Coronary artery (tissue), 2 donors: ENCODE results near the gene ARPP19.

Experiments used
- DNase-seq: peaks from one replicate; pipeline ENCODE4 v3.0.0-alpha.2; 2017; ENCODE audit warnings: low spot score
- H3K27ac ChIP-seq, 2 donors: fragments of 200-600 bp; sonication (generic); one replicate each; pipeline ENCODE4 v1.5.1; 2016 to 2019
- H3K4me3 ChIP-seq: fragments of 200-600 bp; sonication (generic); 2 replicates; pipeline ENCODE4 v1.5.1; 2016; ENCODE audit warnings: mild to moderate bottlenecking, moderate library complexity
- TF ChIP-seq, protein P1 (sequence below): fragments of 200-600 bp; sonication (generic); IDR thresholded peaks from one replicate; pipeline ENCODE4 v1.5.1; 2019; ENCODE audit warnings: antibody characterized with exemption

The ARPP19 gene, protein sequence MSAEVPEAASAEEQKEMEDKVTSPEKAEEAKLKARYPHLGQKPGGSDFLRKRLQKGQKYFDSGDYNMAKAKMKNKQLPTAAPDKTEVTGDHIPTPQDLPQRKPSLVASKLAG

DNA sequence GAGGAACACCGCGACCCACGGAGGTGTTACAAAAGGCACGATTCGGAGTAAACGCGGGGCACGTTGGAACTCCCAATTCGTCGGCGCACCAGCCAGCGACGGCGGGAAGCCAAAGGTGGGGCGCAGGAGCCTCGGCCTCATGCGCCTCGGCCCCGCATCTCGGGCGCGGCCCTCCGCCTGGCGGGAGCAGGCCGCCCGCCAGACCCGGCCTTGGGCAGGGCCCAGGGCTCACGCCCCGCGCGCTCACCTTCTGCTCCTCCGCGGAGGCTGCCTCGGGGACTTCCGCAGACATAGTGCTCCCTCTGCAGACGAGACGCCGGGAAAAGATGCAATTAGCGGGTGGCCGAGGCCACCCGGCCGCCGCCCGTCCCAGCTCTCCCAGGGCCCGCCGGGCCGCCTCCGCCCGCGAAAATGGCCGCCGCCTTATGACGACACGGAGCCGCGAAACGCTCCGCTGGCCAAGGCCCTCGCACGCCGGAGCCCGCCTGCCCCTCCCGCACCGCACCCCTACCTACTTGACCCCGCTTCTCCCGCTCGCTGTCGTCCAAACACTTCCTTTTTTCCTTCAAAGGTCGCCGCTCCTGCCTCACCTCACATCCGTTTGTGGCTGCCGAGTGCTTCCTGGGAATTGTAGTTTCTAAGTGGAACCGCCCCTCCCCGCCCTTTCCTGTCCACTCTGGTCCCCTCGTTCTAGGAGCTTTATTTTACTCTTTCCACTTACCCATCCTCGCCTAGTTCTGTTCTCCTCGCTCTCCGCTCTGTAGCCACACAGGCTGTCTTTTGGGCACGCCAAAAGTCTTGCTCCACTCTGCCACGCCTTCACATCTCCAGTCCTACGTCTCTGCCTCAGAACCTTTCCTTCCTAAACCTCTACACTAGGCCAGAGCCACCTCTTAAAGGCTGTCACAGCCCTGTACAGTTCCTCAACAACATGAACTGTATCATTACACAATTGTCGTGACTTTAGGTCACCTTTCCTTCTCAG is at the start of gene ARPP19:
Gene ARPP19, minus strand, starts transcription at position 430 of the 985 bp plus-strand sequence. Its CDS starts 138 bp downstream, at position 292.
- TF ChIP-seq, protein P1, sequence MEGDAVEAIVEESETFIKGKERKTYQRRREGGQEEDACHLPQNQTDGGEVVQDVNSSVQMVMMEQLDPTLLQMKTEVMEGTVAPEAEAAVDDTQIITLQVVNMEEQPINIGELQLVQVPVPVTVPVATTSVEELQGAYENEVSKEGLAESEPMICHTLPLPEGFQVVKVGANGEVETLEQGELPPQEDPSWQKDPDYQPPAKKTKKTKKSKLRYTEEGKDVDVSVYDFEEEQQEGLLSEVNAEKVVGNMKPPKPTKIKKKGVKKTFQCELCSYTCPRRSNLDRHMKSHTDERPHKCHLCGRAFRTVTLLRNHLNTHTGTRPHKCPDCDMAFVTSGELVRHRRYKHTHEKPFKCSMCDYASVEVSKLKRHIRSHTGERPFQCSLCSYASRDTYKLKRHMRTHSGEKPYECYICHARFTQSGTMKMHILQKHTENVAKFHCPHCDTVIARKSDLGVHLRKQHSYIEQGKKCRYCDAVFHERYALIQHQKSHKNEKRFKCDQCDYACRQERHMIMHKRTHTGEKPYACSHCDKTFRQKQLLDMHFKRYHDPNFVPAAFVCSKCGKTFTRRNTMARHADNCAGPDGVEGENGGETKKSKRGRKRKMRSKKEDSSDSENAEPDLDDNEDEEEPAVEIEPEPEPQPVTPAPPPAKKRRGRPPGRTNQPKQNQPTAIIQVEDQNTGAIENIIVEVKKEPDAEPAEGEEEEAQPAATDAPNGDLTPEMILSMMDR: no peak
- H3K4me3 ChIP-seq: peak within 1 kb of the TSS; percentile 77
- H3K27ac ChIP-seq: peak within 1 kb of the TSS; percentile 92 to 93
- DNase-seq: peak; percentile 91

DNA sequence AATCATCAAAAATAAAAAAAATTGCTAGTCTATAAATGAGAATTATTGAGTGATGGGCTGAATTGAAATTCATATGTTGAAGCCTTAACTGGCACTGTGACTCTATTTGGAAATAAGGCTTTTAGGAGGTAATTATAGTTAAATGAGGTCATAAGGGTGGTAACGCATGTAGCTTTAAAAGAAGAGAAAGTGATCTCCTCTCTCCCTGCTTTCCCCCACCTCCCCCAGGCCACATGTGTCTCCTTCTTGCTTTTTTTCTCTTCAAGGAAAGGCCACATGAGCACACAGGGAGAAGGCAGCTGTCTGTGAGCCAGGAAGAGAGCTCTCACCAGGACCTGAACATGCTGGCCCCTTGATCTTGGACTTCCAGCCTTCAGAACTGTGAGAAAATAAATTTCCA is 48.2 kb upstream of the ARPP19 start:
- Histone ChIP-seq H3K27ac (no peak overlapping the region), H3K4me3 (no peak overlapping the region)

DNA sequence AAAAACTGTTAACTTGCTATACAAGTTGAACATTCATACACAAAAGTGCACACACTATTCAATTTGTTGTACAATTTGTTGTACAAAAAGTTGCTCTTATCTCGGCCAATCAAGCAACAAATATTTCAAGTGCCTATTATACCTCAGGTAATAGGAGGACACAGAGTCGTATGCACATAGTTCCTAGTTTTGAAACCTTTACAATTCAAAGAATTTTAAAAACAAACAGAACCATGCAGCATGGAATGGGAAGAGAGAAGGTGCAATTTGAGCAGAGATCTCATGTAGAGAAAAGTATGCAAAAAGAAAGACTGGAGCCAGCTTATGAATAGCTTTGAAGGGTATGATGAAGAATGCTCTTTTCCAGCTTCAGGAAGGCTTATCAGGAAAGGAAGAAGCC is 46.5 kb upstream of the ARPP19 start:
- TF ChIP-seq, protein P1: no peak
- H3K4me3 ChIP-seq: no peak overlapping the region
- DNase-seq: no peak
- no peak overlapping the region for H3K27ac ChIP-seq

More for the DNA sequence above, 48.2 kb upstream of the ARPP19 start:
- DNase-seq: no peak
- TF ChIP-seq, protein P1: no peak

DNA sequence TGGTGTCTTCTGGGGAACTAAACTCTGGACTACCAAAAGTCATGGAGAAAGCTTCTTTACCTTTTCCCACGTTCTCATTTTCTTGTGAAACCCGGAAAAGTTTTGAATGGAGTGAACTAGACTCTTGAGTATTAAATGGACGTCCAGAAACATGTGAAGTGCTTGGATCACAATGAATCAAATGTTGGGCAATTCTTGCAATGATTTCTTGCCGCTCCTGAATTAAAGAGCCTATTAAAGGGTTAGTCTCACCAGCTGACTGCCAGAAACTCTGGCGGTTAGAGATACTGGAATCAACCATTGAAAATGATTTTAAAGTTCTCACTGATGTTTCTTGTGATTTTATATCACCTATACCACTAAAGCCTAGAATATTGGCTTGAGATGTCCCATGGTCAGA is 40.8 kb upstream of the ARPP19 start:
- no peak for DNase-seq
- no peak overlapping the region for H3K27ac ChIP-seq

DNA sequence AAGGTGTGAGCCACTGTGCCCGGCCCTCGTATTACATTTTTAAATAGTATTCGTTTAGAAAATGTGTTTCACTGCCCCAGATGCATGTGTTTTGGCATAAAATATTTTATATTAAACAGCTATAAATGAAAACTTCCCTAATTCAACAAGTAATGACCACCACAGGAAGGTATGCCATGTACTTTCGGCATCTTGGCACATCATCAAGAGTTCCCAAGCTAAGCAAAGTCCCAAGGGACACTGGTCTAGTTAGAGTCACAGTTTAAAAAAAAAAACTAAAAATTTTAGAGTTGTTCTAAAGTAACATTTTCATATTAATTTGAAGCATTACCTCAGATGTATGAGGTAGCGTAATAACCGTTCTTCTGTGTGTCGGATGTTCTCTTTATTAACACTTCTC is 15.6 kb upstream of the ARPP19 start:
- Histone ChIP-seq H3K27ac (peak overlapping the region in 1 of 2 donors; percentile 45), H3K4me3 (no peak overlapping the region)
- no peak for DNase-seq
- TF ChIP-seq, protein P1: no peak

More for the DNA sequence above, 40.8 kb upstream of the ARPP19 start:
- TF ChIP-seq, protein P1: no peak
- no peak overlapping the region for H3K4me3 ChIP-seq

DNA sequence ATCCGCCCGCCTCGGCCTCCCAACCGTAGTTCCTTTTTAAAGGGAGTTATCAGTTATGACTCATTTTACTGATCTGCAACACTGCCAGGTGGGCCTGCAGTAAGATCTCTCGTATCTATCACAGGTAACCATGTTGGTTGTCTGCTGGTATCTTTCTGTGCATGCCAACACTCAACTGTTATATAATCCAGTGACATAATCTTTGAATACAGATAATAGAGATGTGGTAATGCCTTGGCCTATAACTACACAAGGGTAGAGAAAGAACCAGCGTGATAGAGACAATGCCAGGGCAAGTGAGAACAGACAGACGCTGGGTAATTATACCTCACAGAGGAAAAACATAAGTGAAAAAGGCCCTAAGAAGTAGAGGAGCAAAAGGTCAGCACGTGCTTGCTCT is 11.0 kb upstream of the ARPP19 start:
- DNase-seq: no peak
- no peak overlapping the region for H3K4me3 ChIP-seq
- TF ChIP-seq, protein P1: no peak
- no peak overlapping the region for H3K27ac ChIP-seq
